Nephron progenitor cell (in vitro differentiated cells): ENCODE measurements around the gene TP73.

Experiments used
- DNase-seq: peaks from one replicate; pipeline ENCODE4 v3.0.0; 2021
- H3K27ac Mint-ChIP-seq: 2 replicates; pipeline ENCODE4 v1.8.0; 2021; ENCODE audit warnings: mild to moderate bottlenecking, moderate library complexity, mixed read lengths
- H3K27me3 Mint-ChIP-seq: 2 replicates; pipeline ENCODE4 v1.8.0; 2021; ENCODE audit warnings: mild to moderate bottlenecking, low read depth, mixed read lengths; ENCODE audit not compliant: poor library complexity
- H3K36me3 Mint-ChIP-seq: 2 replicates; pipeline ENCODE4 v1.8.0; 2021; ENCODE audit warnings: low read depth, mixed read lengths
- H3K4me1 Mint-ChIP-seq: 2 replicates; pipeline ENCODE4 v1.8.0; 2021; ENCODE audit warnings: mixed read lengths
- H3K4me3 Mint-ChIP-seq: 2 replicates; pipeline ENCODE4 v1.8.0; 2021; ENCODE audit warnings: mild to moderate bottlenecking, moderate library complexity, mixed read lengths
- H3K9me3 Mint-ChIP-seq: 2 replicates; pipeline ENCODE4 v1.8.0; 2021; ENCODE audit warnings: mild to moderate bottlenecking, moderate library complexity, mixed read lengths
- CTCF ChIP-seq: fragments of 200-600 bp; sonication (generic); IDR thresholded peaks from 2 replicates; pipeline ENCODE4 v1.5.0; 2021; ENCODE audit warnings: antibody characterized with exemption

Gene TP73

DNA sequence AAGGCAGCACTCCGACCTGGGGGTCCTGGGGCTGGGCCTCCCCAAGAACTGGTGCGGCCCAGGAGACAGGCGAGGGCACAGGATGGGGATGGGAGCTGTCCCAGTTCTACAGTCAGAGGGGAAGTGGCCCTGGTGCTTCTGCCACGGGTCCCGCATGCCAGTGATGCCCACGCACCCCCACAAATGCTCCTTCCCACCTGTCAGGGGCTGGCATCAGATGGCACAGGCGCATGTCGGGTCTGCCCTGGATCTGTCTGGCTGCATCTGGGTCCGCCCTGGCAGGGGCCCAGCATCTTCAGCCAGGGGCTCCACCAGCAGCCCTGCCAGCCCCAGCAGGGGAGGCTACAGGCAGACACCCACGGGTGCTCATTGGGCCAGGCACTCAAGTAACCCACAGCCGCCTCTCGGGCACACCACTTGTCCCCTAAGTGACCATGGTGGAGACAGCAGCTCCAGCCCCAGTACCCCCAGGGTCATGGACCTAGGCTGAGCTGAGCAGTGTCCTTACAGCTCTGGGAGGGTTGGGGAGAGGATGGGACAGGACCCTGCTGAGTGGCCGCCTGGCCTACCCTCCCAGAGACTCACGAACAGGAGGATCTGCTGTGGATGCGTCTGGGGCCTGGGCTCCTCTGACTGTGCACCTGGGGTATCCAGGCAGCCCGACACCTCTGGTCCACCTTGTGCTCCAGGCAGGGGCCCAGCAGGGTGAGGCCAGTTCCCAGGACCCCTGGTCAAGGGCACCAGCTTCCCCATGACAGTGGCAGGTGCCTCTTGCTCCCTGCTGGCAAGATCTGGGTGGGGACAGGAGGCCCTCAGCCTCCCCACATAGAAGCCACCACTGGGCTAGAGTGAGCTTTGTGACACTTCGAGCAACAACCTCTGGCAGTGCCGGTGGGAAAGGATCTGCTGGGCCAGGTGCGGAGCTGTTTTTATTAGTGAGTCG lies 125.6 kb downstream of the TP73 start:
- Mint-ChIP-seq H3K9me3 (no peaks in the 10 kb centered on the region), H3K27me3 (no peaks in the 10 kb centered on the region), H3K36me3 (peaks cover 28% of the 10 kb centered on the region), H3K4me3 (no peak overlapping the region), H3K4me1 (peaks cover 32% of the 10 kb centered on the region), H3K27ac (no peak overlapping the region)
- no peak for TF ChIP-seq CTCF
- DNase-seq: no peak

DNA sequence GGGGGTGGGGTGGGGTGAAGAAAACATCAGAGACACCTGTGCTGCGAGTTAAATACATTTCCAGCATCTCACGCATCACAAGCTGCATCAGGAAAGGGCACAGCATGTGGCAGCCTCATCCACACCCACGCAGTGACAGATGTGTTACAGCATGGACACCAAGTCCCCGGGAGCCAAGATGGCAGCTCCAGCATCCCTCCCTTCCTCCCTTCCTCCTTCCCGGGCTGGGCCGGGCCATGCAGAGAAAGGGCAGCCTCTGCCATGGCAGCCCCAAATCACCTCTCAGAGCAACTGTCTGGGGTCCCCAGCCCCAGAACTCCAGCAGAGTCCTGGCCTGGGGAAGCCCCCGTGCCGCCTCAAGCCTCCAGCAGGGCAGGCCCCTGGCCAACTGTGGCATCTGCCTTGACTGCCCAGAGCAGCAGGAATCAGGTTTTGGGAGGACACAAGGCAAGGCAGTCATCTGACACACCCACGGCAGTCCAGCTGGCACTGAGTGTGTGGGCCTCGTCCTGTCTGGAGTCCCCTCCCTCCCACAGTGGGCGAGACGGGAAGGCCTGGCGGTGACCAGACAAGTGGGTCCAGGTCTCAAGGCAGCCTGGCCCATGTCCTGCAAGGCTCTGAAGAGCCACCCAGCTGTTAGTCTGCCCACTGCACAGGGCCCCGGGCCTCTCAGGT lies 126.4 kb downstream of the TP73 start:
- no peak for DNase-seq
- no peak for TF ChIP-seq CTCF
- Mint-ChIP-seq H3K4me1 (peaks cover 26% of the 10 kb centered on the region), H3K9me3 (no peaks in the 10 kb centered on the region), H3K27ac (no peak overlapping the region), H3K36me3 (peaks cover 33% of the 10 kb centered on the region), H3K27me3 (no peaks in the 10 kb centered on the region), H3K4me3 (no peak overlapping the region)

DNA sequence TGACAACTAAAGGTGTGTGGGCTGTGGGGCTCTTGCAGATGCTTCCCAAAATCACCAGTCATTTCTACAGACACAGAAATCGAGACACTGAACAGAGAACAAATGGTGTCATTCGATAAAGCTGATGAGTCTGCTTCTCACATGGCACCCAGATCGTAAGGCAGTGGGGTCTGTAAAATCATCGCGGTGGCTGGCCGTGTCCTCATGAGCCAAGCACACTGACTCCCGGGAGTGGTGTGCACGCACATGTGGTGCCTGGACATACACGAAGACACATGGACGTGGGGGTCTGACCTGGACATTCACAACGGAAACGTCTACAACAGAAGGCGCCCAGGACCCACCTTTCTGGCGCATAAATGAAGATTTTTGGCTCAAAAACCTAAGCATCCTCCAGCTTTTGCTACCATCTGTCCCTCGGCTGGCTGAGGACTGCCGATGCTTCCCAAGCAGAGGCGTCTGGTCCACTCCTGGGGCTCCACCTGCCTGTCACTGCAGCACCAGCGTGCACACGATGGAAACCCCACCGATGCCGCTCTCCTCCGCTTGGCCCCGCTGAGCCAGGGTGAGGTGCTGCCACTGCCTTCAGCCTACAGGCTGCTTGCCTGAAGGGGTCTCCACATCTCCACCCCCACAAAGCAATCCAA lies 127.1 kb downstream of the TP73 start:
- H3K9me3 Mint-ChIP-seq: no peaks in the 10 kb centered on the region
- H3K4me1 Mint-ChIP-seq: peaks cover 19% of the 10 kb centered on the region
- TF ChIP-seq CTCF: no peak
- H3K27me3 Mint-ChIP-seq: no peaks in the 10 kb centered on the region
- DNase-seq: no peak
- H3K27ac Mint-ChIP-seq: peak overlapping the region; percentile 42
- peaks cover 40% of the 10 kb centered on the region for H3K36me3 Mint-ChIP-seq
- H3K4me3 Mint-ChIP-seq: no peak overlapping the region

GRCh38 chr1:3779912-3780416 lies 127.6 kb downstream of the TP73 start:
- Mint-ChIP-seq H3K4me1 (peaks cover 16% of the 10 kb centered on the region), H3K9me3 (no peaks in the 10 kb centered on the region), H3K27ac (peak overlapping the region; percentile 42), H3K36me3 (peaks cover 42% of the 10 kb centered on the region), H3K27me3 (no peaks in the 10 kb centered on the region), H3K4me3 (no peak overlapping the region)
- TF ChIP-seq CTCF: no peak
- DNase-seq: no peak

- no peak for TF ChIP-seq CTCF
- H3K4me3 Mint-ChIP-seq: no peak overlapping the region
- H3K4me1 Mint-ChIP-seq: peaks cover 6% of the 10 kb centered on the region
- no peaks in the 10 kb centered on the region for H3K27me3 Mint-ChIP-seq
- H3K36me3 Mint-ChIP-seq: peaks cover 47% of the 10 kb centered on the region
- no peak overlapping the region for H3K27ac Mint-ChIP-seq
- no peak for DNase-seq
- no peaks in the 10 kb centered on the region for H3K9me3 Mint-ChIP-seq
These were observed 128.6 kb downstream of the TP73 start for GRCh38 chr1:3780901-3781300.
